Fibroblast of gingiva (primary cell): ENCODE data around the gene TRAFD1.
"Not testable (repeated sequence)": the region's sequence is repeated elsewhere in the genome, so short reads cannot be mapped to it uniquely, and the experiment has no call there.

Source experiments
- DNase-seq: peaks from one replicate; pipeline ENCODE4 v3.0.0-alpha.2; 2011; ENCODE audit warnings: low read depth

The TRAFD1 gene

DNA sequence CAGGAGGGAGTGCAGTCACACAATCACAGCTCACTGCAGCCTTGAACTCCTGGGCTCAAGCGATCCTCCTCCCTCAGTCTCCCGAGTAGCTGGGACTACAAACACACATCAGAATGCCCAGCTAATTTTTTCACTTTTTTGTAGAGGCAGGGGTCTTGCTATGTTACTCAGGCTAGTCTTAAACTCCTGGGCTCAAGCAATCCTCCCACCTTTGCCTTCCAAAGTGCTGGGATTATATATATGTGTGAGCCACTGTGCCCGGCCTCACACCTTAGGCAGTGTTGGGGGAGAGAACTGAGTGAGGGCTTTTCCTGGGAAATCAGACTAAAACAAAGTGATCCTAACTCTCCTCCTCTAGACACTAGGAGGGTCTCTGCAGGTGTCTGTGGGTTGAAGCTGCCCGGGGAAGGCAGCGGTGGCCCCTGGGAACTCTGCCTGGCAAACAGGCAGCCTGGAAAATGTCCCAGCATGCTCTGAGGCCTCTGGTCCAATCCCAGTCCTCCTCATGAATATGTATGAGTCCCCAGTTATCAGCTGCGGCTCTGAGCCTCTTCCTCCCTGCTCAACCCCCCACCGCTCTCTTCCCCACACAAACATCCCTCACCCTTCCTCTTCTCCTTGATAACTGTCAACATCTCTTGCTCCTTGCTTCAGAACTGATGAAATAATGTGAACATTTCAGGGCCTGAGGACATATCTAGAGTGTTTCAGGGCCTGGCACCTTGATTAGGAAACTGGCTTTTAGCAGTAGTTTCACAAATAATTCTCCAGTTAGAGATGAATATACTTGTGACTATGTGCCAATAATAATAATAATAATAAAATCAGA, 8.9 kb upstream of the TRAFD1 start:
- DNase-seq, result peak; percentile 39

DNA sequence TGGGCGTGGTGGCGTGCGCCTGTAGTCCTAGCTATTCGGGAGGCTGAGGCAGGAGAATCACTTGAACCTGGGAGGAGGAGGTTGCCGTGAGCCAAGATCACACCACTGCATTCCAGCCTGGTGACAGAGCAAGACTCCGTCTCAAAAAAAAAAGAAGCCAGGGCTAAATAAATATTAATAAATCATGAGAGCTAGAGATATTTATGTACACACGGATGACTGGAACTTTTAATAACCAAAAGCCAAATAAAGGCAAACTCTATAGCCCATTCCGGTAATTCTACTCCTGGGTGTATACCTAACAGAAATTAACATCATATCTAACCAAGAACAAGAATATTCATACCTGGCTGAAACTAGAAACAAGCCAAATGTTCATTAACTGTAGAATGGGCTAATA, 7.7 kb upstream of the TRAFD1 start:
- DNase-seq, result no peak

DNA sequence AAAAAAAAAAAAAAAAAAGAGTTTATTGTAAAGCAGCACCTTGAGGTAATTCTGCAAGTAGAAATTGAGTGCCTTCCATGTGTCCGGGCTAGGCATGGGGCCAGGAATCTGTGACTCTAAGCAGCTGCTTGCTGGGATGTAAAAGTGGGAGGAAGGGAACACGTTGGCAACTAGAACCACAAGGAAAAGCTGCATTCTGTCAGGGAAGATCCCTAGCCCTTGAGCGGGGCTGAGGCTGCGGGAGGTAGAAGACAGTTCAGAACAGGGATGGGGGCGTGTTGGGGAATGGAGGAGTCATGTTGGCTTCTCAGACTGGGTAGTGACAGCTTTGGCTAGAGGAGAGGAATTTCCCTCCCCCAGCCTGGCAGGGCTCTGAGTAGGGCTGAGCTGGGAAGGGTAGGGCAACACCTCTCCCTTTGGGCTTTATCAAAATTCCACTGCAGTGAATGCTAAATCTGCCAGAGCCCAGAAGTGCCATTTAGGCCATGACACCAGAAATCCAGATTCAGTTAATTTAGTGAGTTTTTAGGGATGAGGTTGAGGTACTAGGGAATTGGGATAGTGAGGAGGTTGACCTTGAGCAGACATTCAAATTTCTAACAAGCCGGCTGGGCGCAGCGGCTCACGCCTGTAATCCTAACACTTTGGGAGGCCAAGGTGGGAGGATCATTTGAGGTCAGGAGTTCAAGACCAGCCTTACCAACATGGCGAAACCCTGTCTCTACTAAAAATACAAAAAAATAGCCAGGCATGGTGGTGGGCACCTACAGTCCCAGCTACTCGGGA, 3.4 kb upstream of the TRAFD1 start:
- peak; percentile 89 for DNase-seq

DNA sequence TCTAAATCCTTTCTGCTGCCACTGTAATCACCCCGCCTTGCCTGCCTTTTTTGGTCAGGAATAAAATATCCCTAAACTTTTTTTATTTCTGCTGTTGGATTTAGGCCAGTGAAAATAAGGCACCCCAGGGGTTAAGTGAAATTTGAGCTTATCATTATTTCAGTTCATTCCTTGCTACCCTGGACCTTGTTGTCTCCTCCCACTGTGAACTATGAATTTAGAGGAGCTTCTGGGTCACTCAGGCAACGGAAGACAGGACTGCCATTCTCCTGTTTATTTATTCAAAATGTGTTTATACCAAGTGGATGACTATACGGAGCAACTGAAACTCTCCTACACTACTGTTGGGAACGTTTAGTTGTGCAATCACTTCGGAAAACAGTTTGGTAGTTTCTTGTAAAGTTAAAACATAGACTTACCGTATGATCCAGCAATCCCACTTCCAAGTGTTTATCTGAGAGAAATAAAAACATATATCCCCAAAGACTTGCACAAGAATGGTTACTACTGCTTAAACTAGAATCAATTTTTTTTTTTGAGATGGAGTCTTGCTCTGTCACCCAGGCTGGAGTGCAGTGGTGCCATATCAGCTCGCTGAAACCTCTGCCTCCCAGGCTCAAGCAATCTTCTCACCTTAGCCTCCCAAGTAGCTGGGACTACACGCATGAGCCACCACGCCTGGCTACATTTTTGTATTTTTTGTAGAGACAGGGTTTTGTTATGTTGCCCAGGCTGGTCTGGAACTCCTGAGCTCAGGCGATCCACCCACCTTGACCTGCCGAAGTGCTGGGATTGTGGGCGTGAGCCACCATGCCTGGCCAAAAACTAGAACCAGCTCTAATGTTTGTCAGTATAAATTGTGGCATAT, 2.3 kb upstream of the TRAFD1 start:
- DNase-seq, result peak; percentile 92

DNA sequence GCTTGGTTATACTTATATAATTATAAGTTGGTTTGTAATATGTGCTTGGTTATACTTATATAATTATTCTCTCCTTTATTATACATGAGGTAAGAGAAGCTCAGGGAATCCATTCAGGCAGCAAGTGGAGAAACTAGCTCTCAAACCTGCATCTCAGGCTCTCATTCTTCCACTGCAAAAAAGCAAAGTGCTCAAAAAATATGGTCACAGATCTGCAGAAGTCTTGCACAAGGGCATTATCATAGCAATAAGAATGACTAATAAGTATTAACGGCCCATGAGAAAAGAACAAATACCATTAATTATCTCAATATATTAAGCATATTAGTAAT, 476 bp upstream of the TRAFD1 start:
- no peak for DNase-seq

DNA sequence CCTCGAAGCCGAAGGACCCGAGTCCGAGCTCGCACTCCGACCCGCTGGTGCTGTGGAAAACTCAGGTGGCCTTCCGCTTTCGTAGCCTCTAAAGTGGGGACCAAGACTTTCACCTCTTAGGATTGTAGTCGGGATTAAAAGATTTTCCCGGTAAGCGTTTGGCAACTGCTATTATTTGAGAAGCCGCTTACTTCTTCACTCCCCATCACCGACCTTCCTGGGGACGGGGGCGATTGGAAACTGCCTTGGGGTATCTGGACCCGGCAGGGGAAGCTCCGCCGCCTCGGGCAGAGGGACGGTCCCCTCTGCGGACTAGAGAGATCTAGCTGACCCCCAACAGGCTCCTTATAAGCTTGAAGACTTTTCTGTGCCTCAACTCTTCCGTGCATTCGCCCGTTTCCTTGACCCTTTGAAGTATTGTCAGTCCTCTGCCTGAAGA, 659 bp downstream of the TRAFD1 start:
- no peak for DNase-seq

DNA sequence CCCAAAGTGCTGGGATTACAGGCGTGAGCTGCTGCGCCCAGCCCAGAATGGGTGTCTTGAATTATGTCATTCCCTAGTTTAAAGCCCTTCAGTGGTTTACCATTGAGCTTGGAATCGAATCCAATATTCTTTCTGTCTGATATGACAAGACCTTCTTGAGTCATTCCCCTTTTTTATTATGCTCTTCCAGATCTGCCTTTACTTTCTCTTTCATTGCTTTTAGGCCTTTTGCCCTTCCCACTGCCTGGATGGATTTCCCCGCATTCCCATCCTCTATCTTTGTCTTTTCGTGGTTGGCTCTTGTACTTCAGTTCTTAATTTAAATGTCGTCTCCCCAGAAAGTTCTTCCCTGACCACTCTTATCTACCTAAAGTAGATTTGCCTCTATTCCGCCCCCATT, 1.6 kb downstream of the TRAFD1 start:
- no peak for DNase-seq

DNA sequence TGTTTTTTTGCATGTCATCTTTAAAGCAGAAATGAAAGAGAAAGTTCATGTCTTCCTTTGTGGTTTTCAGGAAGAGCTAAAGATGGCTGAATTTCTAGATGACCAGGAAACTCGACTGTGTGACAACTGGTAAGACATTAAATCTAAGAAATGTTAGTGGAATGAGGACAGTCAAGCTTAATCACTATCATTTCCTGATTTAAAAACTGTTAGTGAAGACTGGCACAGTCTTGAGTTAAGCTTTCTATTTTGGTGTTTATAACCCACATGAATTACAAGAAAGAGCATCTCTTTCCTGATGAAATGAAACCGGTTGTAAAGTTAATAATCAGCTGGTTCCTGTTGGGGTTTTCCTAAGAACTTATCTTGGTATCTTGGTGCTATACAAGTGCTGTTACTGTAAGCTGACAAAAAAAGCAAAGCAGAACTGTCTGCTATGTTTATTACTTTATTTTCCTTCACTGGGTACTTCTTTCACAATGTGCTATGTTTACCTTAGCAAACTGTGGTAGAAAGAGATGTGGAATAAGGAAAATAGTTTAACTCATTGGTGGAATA, 5.2 kb downstream of the TRAFD1 start:
- DNase-seq, result peak; percentile 26

DNA sequence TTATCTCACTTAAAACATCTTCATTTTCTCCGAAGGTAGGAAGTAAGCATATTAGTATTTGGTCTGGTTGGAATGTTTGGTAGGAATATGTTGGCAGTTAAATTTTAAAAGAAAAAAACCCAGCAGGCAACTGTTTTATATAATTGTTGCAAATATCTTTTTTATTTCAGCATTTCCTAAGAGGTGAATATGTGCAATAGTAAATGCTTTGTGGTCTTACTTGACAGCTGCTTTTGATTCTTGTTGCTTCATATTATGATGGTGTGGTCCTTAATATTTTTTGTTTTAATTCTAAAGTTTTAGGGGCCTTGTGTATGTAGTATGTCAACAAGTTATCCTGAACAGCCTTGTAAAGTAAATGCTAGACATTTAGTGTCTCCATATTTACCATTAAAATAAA, 6.3 kb downstream of the TRAFD1 start:
- peak; percentile 52 for DNase-seq

DNA sequence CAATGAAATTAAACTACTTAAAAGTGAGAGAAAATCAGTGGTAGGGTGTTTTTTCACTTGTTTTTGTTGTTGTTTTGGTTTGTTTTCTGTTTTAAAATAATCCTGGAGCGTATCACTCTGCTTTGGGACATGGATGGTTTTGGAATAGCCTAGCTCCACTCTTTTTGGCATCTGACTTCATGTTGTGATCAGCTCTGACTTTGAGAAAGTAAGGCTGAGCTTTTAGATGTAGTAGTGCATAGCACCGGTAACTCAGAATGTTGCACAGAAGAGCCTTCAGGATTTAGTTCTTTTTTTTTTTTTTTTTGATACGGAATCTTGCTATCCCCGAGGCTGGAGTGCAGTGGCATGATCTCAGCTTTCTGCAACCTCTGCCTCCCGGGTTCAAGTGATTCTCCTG, 8.1 kb downstream of the TRAFD1 start:
- no peak for DNase-seq

DNA sequence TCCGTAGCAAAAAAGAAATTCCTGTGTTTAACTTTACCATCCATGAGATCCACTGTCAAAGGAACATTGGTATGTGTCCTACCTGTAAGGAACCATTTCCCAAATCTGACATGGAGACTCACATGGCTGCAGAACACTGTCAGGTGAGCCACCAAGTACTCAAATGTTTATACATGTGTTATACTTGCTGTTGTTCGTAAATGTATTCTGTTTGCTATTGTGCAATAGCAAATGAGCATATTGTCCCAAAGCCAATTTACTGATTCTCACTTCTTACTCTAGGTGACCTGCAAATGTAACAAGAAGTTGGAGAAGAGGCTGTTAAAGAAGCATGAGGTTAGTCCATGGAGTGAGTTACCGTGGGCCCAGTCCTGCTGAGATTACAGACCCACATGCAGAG, 9.4 kb downstream of the TRAFD1 start:
- no peak for DNase-seq

DNA sequence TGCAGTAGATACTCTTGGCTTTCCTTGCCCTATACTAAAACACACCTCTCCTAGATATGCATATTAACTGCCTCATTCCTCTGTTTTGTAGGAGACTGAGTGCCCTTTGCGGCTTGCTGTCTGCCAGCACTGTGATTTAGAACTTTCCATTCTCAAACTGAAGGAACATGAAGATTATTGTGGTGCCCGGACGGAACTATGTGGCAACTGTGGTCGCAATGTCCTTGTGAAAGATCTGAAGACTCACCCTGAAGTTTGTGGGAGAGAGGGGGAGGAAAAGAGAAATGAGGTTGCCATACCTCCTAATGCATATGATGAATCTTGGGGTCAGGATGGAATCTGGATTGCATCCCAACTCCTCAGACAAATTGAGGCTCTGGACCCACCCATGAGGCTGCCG, 15.4 kb downstream of the TRAFD1 start:
- DNase-seq, result no peak

DNA sequence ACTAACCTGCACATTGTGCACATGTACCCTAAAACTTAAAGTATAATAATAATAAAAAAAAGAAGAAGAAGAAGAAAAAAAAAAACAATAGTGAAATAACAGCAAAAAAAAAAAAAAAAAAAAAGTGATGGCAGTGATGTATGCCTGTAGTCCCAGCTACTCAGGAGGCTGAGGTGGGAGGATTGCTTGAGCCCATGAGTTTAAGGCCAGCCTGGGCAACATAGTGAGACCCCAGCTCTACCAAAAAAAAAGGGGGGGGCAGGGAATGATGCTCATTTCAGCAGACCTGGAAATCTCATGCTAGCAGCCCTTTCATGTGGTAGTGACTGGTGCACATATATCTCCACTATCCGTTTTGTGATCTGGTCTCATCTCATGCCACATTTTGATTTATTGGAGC, 20.8 kb downstream of the TRAFD1 start:
- DNase-seq, result no peak

DNA sequence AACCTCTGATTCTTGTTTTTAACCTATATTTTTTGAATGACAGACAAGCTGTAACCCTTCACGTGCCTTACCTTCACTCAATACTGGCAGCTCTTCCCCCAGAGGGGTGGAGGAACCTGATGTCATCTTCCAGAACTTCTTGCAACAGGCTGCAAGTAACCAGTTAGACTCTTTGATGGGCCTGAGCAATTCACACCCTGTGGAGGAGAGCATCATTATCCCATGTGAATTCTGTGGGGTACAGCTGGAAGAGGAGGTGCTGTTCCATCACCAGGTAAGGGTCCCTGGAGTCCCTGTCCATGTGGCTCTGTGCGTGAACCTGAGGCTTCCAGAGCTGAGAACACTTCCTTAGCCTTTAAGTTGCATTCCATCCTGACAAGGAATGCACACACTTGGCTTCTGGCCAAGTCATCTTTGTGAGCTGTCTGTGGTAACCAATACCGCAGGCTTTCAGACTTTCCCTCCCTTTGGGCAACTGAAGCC, 22.7 kb downstream of the TRAFD1 start:
- peak; percentile 39 for DNase-seq

DNA sequence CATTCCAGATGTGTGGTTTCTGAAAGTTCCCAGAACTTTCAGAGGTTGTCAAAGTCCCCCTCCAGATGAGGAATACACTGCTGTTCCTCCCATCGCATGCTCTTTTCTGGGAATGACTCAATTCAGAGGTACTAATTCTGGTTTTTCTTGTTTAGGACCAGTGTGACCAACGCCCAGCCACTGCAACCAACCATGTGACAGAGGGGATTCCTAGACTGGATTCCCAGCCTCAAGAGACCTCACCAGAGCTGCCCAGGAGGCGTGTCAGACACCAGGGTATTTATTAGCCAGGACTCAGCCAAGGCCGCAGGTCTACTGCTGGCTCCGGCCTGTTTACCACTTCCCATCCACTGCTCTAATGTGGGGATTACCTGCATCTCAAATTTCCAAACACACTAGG, 24.2 kb downstream of the TRAFD1 start:
- no peak for DNase-seq

DNA sequence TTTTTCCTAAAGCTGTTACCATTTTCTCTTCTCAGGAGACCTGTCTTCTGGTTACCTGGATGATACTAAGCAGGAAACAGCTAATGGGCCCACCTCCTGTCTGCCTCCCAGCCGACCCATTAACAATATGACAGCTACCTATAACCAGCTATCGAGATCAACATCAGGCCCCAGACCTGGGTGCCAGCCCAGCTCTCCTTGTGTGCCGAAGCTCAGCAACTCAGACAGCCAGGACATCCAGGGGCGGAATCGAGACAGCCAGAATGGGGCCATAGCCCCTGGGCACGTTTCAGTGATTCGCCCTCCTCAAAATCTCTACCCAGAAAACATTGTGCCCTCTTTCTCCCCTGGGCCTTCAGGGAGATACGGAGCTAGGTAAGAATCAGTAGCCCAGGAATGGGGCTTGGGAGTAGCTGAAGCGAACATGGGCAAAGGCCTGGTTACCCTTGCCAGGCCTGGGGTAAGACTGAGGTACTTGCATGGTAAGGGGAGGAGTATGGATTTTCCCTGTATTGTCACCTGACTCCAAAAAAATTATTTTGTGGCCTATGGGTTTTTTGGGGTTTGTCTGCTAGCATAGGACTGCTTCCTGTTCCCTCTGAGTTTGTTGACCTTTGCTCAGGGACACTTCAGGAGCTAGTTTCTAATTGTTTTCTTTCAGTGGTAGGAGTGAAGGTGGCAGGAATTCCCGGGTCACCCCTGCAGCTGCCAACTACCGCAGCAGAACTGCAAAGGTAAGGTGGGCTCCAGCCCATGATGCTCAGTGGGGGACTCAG, 26.6 kb downstream of the TRAFD1 start:
- DNase-seq, result no peak

DNA sequence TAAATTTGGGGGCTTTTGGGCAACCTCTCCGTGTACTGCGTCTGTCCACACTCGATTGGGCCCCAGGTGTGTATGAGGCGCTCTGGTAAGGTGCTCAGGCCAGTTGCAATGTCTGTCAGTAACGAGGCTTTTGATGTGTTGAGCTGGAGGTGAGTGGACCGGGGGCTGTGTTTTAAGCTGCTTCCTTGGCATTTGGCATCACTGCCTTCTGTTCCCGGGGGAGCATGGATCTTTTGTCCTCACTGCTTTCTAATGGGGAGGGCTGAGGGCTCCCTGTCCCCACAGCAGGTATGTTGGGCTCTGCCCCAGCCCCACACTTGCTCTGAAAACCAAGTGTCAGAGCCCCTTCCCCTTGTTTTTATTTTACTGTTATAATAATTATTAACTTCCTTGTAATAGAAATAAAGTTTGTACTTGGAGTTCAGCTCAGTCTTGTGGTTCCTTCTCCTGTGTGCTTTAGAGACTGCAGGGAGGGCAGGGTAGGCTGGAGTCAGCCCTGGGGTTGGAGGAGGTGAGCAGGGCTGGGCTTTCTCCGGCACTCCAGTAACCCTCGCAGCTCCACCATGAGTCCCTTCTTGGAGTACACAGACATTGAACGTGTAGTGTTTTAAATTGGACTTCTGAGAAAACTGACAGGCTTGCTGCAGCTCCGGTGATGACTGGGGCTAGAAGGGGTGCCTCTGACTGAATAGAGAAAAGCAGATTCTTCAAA, 28.0 kb downstream of the TRAFD1 start:
- no peak for DNase-seq

DNA sequence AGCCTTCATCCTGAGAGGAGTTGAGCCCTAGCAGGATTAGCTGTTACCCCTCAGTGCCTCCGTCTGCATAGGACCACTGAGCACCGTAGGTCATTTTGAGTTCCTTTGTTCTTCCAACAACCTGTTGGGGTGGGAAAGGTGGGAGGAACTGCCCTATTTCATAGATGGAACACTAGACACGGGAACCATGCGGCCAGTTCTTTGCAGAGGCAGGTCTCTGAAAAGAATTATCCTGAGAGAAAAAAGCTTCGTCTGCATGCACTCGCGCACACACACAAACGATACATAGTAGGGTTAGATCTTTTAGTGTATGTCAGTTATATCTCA, 28.5 kb downstream of the TRAFD1 start:
- DNase-seq, result no peak

DNA sequence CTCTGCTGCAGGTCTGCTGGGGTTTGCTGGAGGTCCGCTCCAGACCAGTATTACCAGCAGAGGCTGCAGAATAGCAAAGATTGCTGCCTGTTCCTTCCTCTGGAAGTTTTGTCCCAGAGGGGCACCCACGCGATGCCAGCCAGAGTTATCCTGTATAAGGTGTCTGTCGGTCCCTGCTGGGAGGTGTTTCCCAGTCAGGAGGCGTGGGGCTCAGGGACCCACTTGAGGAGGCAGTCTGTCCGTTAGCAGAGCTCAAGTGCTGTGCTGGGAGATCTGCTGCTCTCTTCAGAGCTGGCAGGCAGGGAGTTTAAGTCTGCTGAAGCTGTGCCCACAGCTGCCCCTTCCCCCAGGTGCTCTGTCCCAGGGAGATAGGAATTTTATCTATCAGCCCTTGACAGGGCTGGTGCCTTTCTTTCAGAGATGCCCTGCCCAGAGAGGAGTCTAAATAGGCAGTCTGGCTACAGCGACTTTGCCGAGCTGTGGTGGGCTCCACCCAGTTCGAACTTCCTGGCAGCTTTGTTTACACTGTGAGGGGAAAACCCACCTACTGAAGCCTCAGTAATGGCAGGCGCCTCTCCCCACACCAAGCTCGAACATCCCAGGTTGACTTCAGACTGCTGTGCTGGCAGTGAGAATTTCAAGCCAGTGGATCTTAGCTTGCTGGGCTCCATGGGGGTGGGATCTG, 33.2 kb downstream of the TRAFD1 start:
- not testable (repeated sequence) for DNase-seq

DNA sequence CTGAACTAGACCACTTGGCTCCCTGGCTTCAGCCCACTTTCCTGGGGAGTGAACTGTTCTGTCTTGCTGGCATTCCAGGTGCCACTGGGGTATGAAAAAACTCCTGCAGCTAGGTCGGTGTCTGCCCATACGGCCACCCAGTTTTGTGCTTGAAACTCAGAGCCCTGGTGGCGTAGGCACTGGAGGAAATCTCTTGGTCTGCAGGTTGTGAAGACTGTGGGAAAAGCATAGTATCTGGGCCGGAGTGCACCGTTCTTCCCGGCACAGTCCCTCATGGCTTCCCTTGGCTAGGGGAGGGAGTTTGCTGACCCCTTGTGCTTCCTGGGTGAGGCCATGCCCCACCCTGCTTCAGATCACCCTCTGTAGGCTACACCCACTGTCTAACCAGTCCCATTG, 33.8 kb downstream of the TRAFD1 start:
- no peak for DNase-seq
